HCT116 (cell line): ENCODE results near the gene CRELD2. TPM values are rescaled to one million over a fixed set of nuclear protein-coding genes. Genes with fewer than 3 reads are reported as not detected.

Source experiments
- ATAC-seq: fragments of 200-7000 bp; cut with Tn5 transposase; 2 replicates; pipeline ENCODE4 v1.9.1; 2020; ENCODE audit warnings: mild to moderate bottlenecking, moderate library complexity
- BruUV-seq: library from RNA; stranded (reverse); fragments of 400-500 nt; replicated peaks from 2 replicates; lab custom pipeline; 2021; lab: Mats Ljungman, UMichigan
- CTCF ChIA-PET: fragments of 300-600 bp; sonication (Branson Sonifier 250); formaldehyde crosslinking; loops from one replicate; lab custom pipeline; 2021; ENCODE audit warnings: antibody characterized with exemption; lab: Charles Lee
- POLR2A ChIA-PET: fragments of 300-600, 350-600 bp; sonication (Branson Sonifier 250); formaldehyde crosslinking; loops from one replicate; lab custom pipeline; 2021; ENCODE audit warnings: antibody characterized with exemption; lab: Charles Lee
- RAD21 ChIA-PET, 2 experiments: fragments of 300-600 bp; sonication (Branson Sonifier 250); formaldehyde crosslinking; loops; one replicate each; lab custom pipeline; 2023; ENCODE audit warnings: low total read pairs in 2 of 2; ENCODE audit not compliant: uncharacterized antibody in 2 of 2, unreplicated experiment in 2 of 2, low non-redundant PET in 1 of 2; lab: Charles Lee
- DNase-seq: peaks from one replicate; pipeline ENCODE4 v3.0.0-alpha.2; 2010; ENCODE audit warnings: low read depth, low spot score
- H2AFZ ChIP-seq: fragments of 200-600 bp; shearing (Covaris generic), sonication (generic); 2 replicates; pipeline ENCODE4 v1.6.1; 2017; ENCODE audit warnings: low read depth, mixed run types, mixed read lengths, antibody characterized with exemption, low read length; ENCODE audit not compliant: poor library complexity, severe bottlenecking
- H3K27ac ChIP-seq: 2 replicates; pipeline ENCODE4 v1.5.1; 2012; ENCODE audit warnings: low read depth, low read length
- H3K27me3 ChIP-seq: fragments of 200-600 bp; sonication (generic); 2 replicates; pipeline ENCODE4 v1.6.1; 2016; ENCODE audit warnings: mixed run types, low read length, mixed read lengths; ENCODE audit not compliant: insufficient read depth
- H3K36me3 ChIP-seq, 2 experiments: fragments of 200-500 bp in 1 of 2; fragments of 200-600 bp in 1 of 2; sonication (Bioruptor generic) in 1 of 2; sonication (generic) in 1 of 2; 2 replicates each; pipeline versions ENCODE4 v1.5.1 to v1.6.1; 2014 to 2016; ENCODE audit warnings: low read length in 2 of 2, inconsistent platforms in 1 of 2, mixed read lengths in 1 of 2, mixed run types in 1 of 2; ENCODE audit not compliant: insufficient read depth in 2 of 2, control insufficient read depth in 1 of 2
- H3K4me1 ChIP-seq, 2 experiments: fragments of 200-600 bp in 1 of 2; sonication (generic) in 1 of 2; 2 replicates each; pipeline versions ENCODE4 v1.5.1 to v1.6.1; 2012 to 2017; ENCODE audit warnings: low read length in 2 of 2, inconsistent platforms in 1 of 2, mild to moderate bottlenecking in 1 of 2, mixed read lengths in 1 of 2, mixed run types in 1 of 2, moderate library complexity in 1 of 2; ENCODE audit not compliant: insufficient read depth in 2 of 2, control insufficient read depth in 1 of 2
- H3K4me2 ChIP-seq: fragments of 200-600 bp; sonication (generic); 2 replicates; pipeline ENCODE4 v1.6.1; 2017; ENCODE audit warnings: mixed run types, low read length, mixed read lengths
- H3K4me3 ChIP-seq, 2 experiments: fragments of 200-600 bp in 1 of 2; sonication (generic) in 1 of 2; replicated peaks in 1 of 2; 2 replicates each; pipeline ENCODE4 v1.5.1; 2011 to 2016; ENCODE audit warnings: low read length in 2 of 2, control low read depth in 1 of 2, low read depth in 1 of 2, mild to moderate bottlenecking in 1 of 2, mixed read lengths in 1 of 2, mixed run types in 1 of 2
- H3K79me2 ChIP-seq: fragments of 200-600 bp; sonication (generic); 2 replicates; pipeline ENCODE4 v1.6.1; 2017; ENCODE audit warnings: mild to moderate bottlenecking, mixed run types, low read length, moderate library complexity, mixed read lengths; ENCODE audit not compliant: insufficient read depth
- H3K9ac ChIP-seq: fragments of 200-600 bp; sonication (generic); 2 replicates; pipeline ENCODE4 v1.6.1; 2016; ENCODE audit warnings: low read length, mixed read lengths
- H3K9me2 ChIP-seq: fragments of 200-600 bp; sonication (generic), shearing (Covaris generic); 2 replicates; pipeline ENCODE4 v1.6.1; 2017; ENCODE audit warnings: mixed run types, mild to moderate bottlenecking, moderate library complexity; ENCODE audit not compliant: insufficient read depth
- H3K9me3 ChIP-seq, 2 experiments: fragments of 200-500 bp in 1 of 2; fragments of 200-600 bp in 1 of 2; sonication (Bioruptor generic) in 1 of 2; sonication (generic) in 1 of 2; 2 replicates each; pipeline ENCODE4 v1.6.1; 2014 to 2017; ENCODE audit warnings: low read length in 2 of 2, mixed read lengths in 2 of 2, inconsistent platforms in 1 of 2, low read depth in 1 of 2, mild to moderate bottlenecking in 1 of 2, mixed run types in 1 of 2, moderate library complexity in 1 of 2; ENCODE audit not compliant: control insufficient read depth in 1 of 2, insufficient read depth in 1 of 2
- H4K20me1 ChIP-seq: fragments of 200-600 bp; sonication (generic), shearing (Covaris generic); 2 replicates; pipeline ENCODE4 v1.6.1; 2017; ENCODE audit warnings: mixed run types, mild to moderate bottlenecking, moderate library complexity; ENCODE audit not compliant: insufficient read depth
- CTCF ChIP-seq, 3 experiments: fragments of 200-600 bp in 1 of 3; sonication (generic) in 1 of 3; IDR thresholded peaks in 2 of 3; conservative IDR thresholded peaks in 1 of 3; 2 replicates each; pipeline ENCODE4 v1.5.1; 2012 to 2017; ENCODE audit warnings: low read depth in 2 of 3, low read length in 2 of 3, antibody characterized with exemption in 1 of 3, borderline replicate concordance in 1 of 3, control low read depth in 1 of 3, mild to moderate bottlenecking in 1 of 3, mixed read lengths in 1 of 3, mixed run types in 1 of 3, moderate library complexity in 1 of 3; ENCODE audit not compliant: insufficient read depth in 1 of 3
- EGR1 ChIP-seq: IDR thresholded peaks from 2 replicates; pipeline ENCODE4 v1.6.1; 2012; ENCODE audit warnings: low read depth
- EZH2 ChIP-seq: fragments of 200-600 bp; sonication (generic); IDR thresholded peaks from 2 replicates; pipeline ENCODE4 v1.6.1; 2017; ENCODE audit warnings: antibody characterized with exemption, mixed run types
- EZH2phosphoT487 ChIP-seq: fragments of 200-600 bp; IDR thresholded peaks from 2 replicates; pipeline ENCODE4 v1.6.1; 2018; ENCODE audit warnings: antibody characterized with exemption, borderline replicate concordance
- MAX ChIP-seq: IDR thresholded peaks from 2 replicates; pipeline ENCODE4 v1.6.1; 2012
- POLR2A ChIP-seq: IDR thresholded peaks from 2 replicates; pipeline ENCODE4 v1.7.0; 2011; ENCODE audit warnings: borderline replicate concordance; ENCODE audit not compliant: insufficient read depth, insufficient read length; ENCODE audit errors: extremely low read depth
- POLR2AphosphoS5 ChIP-seq: IDR thresholded peaks from 2 replicates; pipeline ENCODE4 v1.6.1; 2011; ENCODE audit warnings: mild to moderate bottlenecking, low read depth, low read length, moderate library complexity
- SIN3A ChIP-seq: IDR thresholded peaks from 2 replicates; pipeline ENCODE4 v1.6.1; 2012; ENCODE audit warnings: low read depth
- SP1 ChIP-seq: IDR thresholded peaks from 2 replicates; pipeline ENCODE4 v1.6.1; 2012; ENCODE audit warnings: low read depth
- SRF ChIP-seq: IDR thresholded peaks from 2 replicates; pipeline ENCODE4 v1.6.1; 2012; ENCODE audit warnings: low read depth
- TCF7L2 ChIP-seq: IDR thresholded peaks from 2 replicates; pipeline ENCODE4 v1.7.0; 2011; ENCODE audit warnings: borderline replicate concordance, inconsistent platforms; ENCODE audit not compliant: insufficient read depth, insufficient read length; ENCODE audit errors: extremely low read depth
- YY1 ChIP-seq: IDR thresholded peaks from 2 replicates; pipeline ENCODE4 v1.6.1; 2011; ENCODE audit warnings: low read length, low read depth, moderate library complexity, mild to moderate bottlenecking; ENCODE audit not compliant: insufficient replicate concordance; ENCODE audit errors: extremely low read depth
- ZFX ChIP-seq: fragments of 450-650 bp; IDR thresholded peaks from 2 replicates; pipeline ENCODE4 v1.6.1; 2017
- intact Hi-C: fragments of 100-400 bp; cut with micrococcal nuclease; formaldehyde crosslinking; loops from 2 replicates; pipeline ENCODE4 v1.10.0; 2022
- total RNA-seq: library from RNA; stranded (reverse); gene quantifications from one replicate; pipeline ENCODE4 v1.2.1, GENCODE V29; 2021; ENCODE audit not compliant: unreplicated experiment

CRELD2 gene
- total RNA-seq, 1 experiment from 2014 or later, result 45.8 TPM

GRCh38 chr22:49910229-49911155 is 7.9 kb upstream of the CRELD2 start:
- Histone ChIP-seq H3K9me3 (no peaks in the 10 kb centered on the region), H3K27me3 (no peaks in the 10 kb centered on the region), H3K9ac (no peak overlapping the region), H3K9me2 (no peaks in the 10 kb centered on the region), H3K79me2 (no peaks in the 10 kb centered on the region), H3K4me3 (no peak overlapping the region), H3K27ac (no peak overlapping the region), H2AFZ (no peak overlapping the region), H3K36me3 (no peaks in the 10 kb centered on the region; a peak in 2 of 4 replicates), H3K4me1 (no peaks in the 10 kb centered on the region), H3K4me2 (no peak overlapping the region), H4K20me1 (no peaks in the 10 kb centered on the region)
- ChIA-PET RAD21 (no interaction called here), POLR2A (no interaction called here), CTCF (no interaction called here)
- ATAC-seq, result no peak
- intact Hi-C loops, result no loop called here
- BruUV-seq, result no TSS peak
- TF ChIP-seq POLR2A (no peak), EZH2 (no peak), POLR2AphosphoS5 (no peak), ZFX (no peak)
- no peak for DNase-seq

DNA sequence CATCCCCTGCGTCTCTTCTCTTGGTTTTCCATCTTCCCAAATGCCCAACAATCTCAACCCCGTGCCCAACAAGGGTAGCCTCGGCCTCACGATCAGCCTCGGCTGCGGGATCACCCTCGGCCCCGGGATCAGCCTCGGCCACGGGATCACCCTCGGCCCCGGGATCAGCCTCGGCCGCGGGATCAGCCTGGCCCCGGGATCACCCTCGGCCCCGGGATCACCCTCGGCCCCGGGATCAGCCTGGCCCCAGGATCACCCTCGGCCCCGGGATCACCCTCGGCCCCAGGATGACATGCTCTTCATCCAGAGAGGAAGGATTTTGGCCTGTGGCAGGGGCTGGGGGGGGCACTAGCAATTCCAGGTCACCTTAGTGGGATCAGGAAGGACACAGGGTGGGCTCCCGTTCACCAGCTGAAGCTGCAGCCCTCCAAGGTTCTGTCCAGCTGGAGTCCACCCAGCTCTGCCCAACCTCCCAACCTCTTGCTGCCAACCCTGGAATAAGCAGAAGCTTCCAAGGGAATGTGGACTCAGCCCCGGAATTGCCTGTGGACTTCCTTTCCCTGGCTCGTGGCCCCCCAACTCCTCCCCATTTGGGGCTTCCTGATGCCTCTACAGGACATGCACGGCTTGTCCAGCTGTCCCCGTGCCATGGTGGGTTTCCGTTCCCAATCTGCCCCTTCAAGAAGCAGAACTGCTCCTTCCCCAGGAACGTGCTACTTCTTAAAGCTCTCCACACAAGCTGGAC is 6.4 kb upstream of the CRELD2 start:
- Histone ChIP-seq H3K36me3 (no peaks in the 10 kb centered on the region; a peak in 2 of 4 replicates), H3K27ac (no peak overlapping the region), H3K27me3 (no peaks in the 10 kb centered on the region), H3K9me2 (no peaks in the 10 kb centered on the region), H3K79me2 (peaks cover 7% of the 10 kb centered on the region; the same call in 1 of the 2 replicates), H2AFZ (no peak overlapping the region), H3K4me2 (no peak overlapping the region), H3K9ac (no peak overlapping the region), H3K9me3 (no peaks in the 10 kb centered on the region), H3K4me1 (peaks cover 2 to 4% of the 10 kb centered on the region in 2 experiments; a peak in 1 of 4 replicates), H3K4me3 (no peak overlapping the region), H4K20me1 (no peaks in the 10 kb centered on the region)
- POLR2A ChIA-PET, result no interaction called here
- BruUV-seq, result no TSS peak
- DNase-seq (no peak), ATAC-seq (no peak)
- TF ChIP-seq YY1, result no peak
- no peak for TF ChIP-seq EZH2
- no peak for TF ChIP-seq TCF7L2
- TF ChIP-seq EGR1, result no peak
- no peak for TF ChIP-seq EZH2phosphoT487
- TF ChIP-seq SIN3A, result no peak
- no peak for TF ChIP-seq MAX
- TF ChIP-seq SRF, result no peak
- no peak for TF ChIP-seq SP1
- no peak for TF ChIP-seq CTCF (IDR thresholded peaks at IDR 0.05 in 2 of 3, conservative IDR thresholded peaks at IDR 0.05 in 1 of 3; ENCODE audit: borderline replicate concordance in 1 of 3, insufficient read depth in 1 of 3, low read depth in 2 of 3, low read length in 2 of 3)
- CTCF ChIA-PET, result no interaction called here
- RAD21 ChIA-PET, result no interaction called here
- intact Hi-C loops, result no loop called here
